GM23338 (cell line): ENCODE data around the gene KARS1. TPM values are rescaled to one million over a fixed set of nuclear protein-coding genes. Genes with fewer than 3 reads are reported as not detected.

Experiments used
- ATAC-seq: fragments of 200-7000 bp; cut with Tn5 transposase; 3 replicates; pipeline ENCODE4 v1.9.1; 2020
- DNase-seq: peaks from one replicate; pipeline ENCODE4 v3.0.0-alpha.2; 2015; ENCODE audit warnings: low spot score
- H2AFZ ChIP-seq: fragments of 200-600 bp; sonication (generic); 2 replicates; pipeline ENCODE4 v1.8.0; 2016; ENCODE audit warnings: antibody characterized with exemption, mild to moderate bottlenecking, moderate library complexity
- H3F3A ChIP-seq: fragments of 200-600 bp; sonication (generic); replicated peaks from 2 replicates; pipeline ENCODE4 v1.8.0; 2017; ENCODE audit warnings: antibody characterized with exemption, mixed run types, low read depth
- H3K27ac ChIP-seq: fragments of 200-600 bp; sonication (generic); 2 replicates; pipeline ENCODE4 v1.6.1; 2016; ENCODE audit warnings: low read depth
- H3K27me3 ChIP-seq: fragments of 200-600 bp; sonication (generic); 2 replicates; pipeline ENCODE4 v1.8.0; 2016; ENCODE audit warnings: mild to moderate bottlenecking, mixed run types, moderate library complexity; ENCODE audit not compliant: insufficient read depth
- H3K36me3 ChIP-seq: fragments of 200-600 bp; sonication (generic); 2 replicates; pipeline ENCODE4 v1.8.0; 2016; ENCODE audit warnings: mild to moderate bottlenecking; ENCODE audit not compliant: insufficient read depth
- H3K4me1 ChIP-seq: fragments of 200-600 bp; sonication (generic); 2 replicates; pipeline ENCODE4 v1.8.0; 2016; ENCODE audit warnings: mild to moderate bottlenecking, moderate library complexity; ENCODE audit not compliant: insufficient read depth
- H3K4me2 ChIP-seq: fragments of 200-600 bp; sonication (generic); 2 replicates; pipeline ENCODE4 v1.7.1; 2017; ENCODE audit warnings: mixed run types
- H3K4me3 ChIP-seq: fragments of 200-600 bp; sonication (generic); 2 replicates; pipeline ENCODE4 v1.6.1; 2016; ENCODE audit warnings: mixed run types
- H3K79me2 ChIP-seq: fragments of 200-600 bp; sonication (generic); replicated peaks from 2 replicates; pipeline ENCODE4 v1.8.0; 2017; ENCODE audit warnings: mild to moderate bottlenecking; ENCODE audit not compliant: insufficient read depth
- H3K9me2 ChIP-seq: fragments of 200-600 bp; sonication (generic); 2 replicates; pipeline ENCODE4 v1.8.0; 2017; ENCODE audit not compliant: insufficient read depth
- H4K20me1 ChIP-seq: fragments of 200-600 bp; sonication (generic); replicated peaks from 2 replicates; pipeline ENCODE4 v1.8.0; 2017; ENCODE audit warnings: mild to moderate bottlenecking; ENCODE audit not compliant: insufficient read depth
- H3K27ac Mint-ChIP-seq: 2 replicates; pipeline ENCODE4 v1.8.0; 2020; ENCODE audit warnings: inconsistent platforms, mild to moderate bottlenecking, moderate library complexity, mixed read lengths
- H3K27me3 Mint-ChIP-seq: 3 replicates; pipeline ENCODE4 v1.8.0; 2022; ENCODE audit warnings: low read depth, mild to moderate bottlenecking, moderate library complexity, mixed read lengths, inconsistent platforms; ENCODE audit not compliant: insufficient read depth, poor library complexity
- H3K36me3 Mint-ChIP-seq: 3 replicates; pipeline ENCODE4 v1.8.0; 2021; ENCODE audit warnings: low read depth, mild to moderate bottlenecking, inconsistent platforms, moderate library complexity, mixed read lengths
- H3K4me1 Mint-ChIP-seq: 3 replicates; pipeline ENCODE4 v1.8.0; 2020; ENCODE audit warnings: mild to moderate bottlenecking, inconsistent platforms, mixed read lengths
- H3K4me3 Mint-ChIP-seq: 3 replicates; pipeline ENCODE4 v1.8.0; 2021; ENCODE audit warnings: moderate library complexity, mild to moderate bottlenecking, inconsistent platforms, mixed read lengths
- H3K9me3 Mint-ChIP-seq: 3 replicates; pipeline ENCODE4 v1.8.0; 2020; ENCODE audit warnings: moderate library complexity, mild to moderate bottlenecking, inconsistent platforms, mixed read lengths
- CREB1 ChIP-seq: fragments of 250-450 bp; sonication (Bioruptor Pico); IDR thresholded peaks from 2 replicates; pipeline ENCODE4 v1.5.0; 2020; ENCODE audit warnings: low read depth, mild to moderate bottlenecking, moderate library complexity
- EZH2 ChIP-seq: fragments of 200-600 bp; sonication (generic); IDR thresholded peaks from one replicate; pipeline ENCODE4 v1.8.0; 2017; ENCODE audit warnings: antibody characterized with exemption, mild to moderate bottlenecking, low read depth; ENCODE audit not compliant: unreplicated experiment
- EZH2phosphoT487 ChIP-seq: fragments of 200-600 bp; sonication (generic); IDR thresholded peaks from one replicate; pipeline ENCODE4 v1.8.1; 2018; ENCODE audit warnings: antibody characterized with exemption; ENCODE audit not compliant: unreplicated experiment
- JUNB ChIP-seq: IDR thresholded peaks from one replicate; pipeline ENCODE4 v1.6.1; 2016; ENCODE audit warnings: antibody characterized with exemption; ENCODE audit not compliant: unreplicated experiment
- NANOG ChIP-seq: IDR thresholded peaks from 2 replicates; pipeline ENCODE4 v1.6.1; 2016; ENCODE audit warnings: antibody characterized with exemption, borderline replicate concordance
- POLR2AphosphoS5 ChIP-seq: IDR thresholded peaks from 2 replicates; pipeline ENCODE4 v1.6.1; 2016; ENCODE audit warnings: antibody characterized with exemption, low read depth
- REST ChIP-seq: IDR thresholded peaks from one replicate; pipeline ENCODE4 v1.6.1; 2018; ENCODE audit warnings: antibody characterized with exemption; ENCODE audit not compliant: unreplicated experiment
- STAT1 ChIP-seq: IDR thresholded peaks from one replicate; pipeline ENCODE4 v1.6.1; 2016; ENCODE audit warnings: antibody characterized with exemption; ENCODE audit not compliant: unreplicated experiment
- ZNF114 ChIP-seq: fragments of 250-450 bp; sonication (Bioruptor Pico); IDR thresholded peaks from 2 replicates; pipeline ENCODE4 v1.5.0; 2020; ENCODE audit warnings: mild to moderate bottlenecking, moderate library complexity
- ZNF331 ChIP-seq: fragments of 250-450 bp; sonication (Bioruptor Pico); IDR thresholded peaks from 2 replicates; pipeline ENCODE4 v1.5.0; 2020; ENCODE audit warnings: low read depth, mild to moderate bottlenecking, moderate library complexity
- ZNF462 ChIP-seq: fragments of 250-450 bp; sonication (Bioruptor Pico); IDR thresholded peaks from 2 replicates; pipeline ENCODE4 v1.5.0; 2020; ENCODE audit warnings: mild to moderate bottlenecking, moderate library complexity
- polyA plus RNA-seq: library from polyadenylated mRNA; unstranded; fragments of >200 nt; fragmentation: Nextera tagmentation; extraction: Ambion mirVana; gene quantifications from 2 replicates; pipeline ENCODE4 v1.2.1, GENCODE V29; 2016
- total RNA-seq: library from RNA; depleted of rRNA; stranded (reverse); fragments of >200 nt; shearing (Covaris generic); gene quantifications from 2 replicates; pipeline ENCODE4 v1.2.3, GENCODE V29; 2014
- TF ChIP-seq, protein P1 (sequence below), 2 experiments: fragments of 200-600 bp in 1 of 2; sonication (generic) in 1 of 2; conservative IDR thresholded peaks; 2 replicates each; pipeline versions ENCODE4 v1.5.1 to v1.6.1; 2016 to 2017; ENCODE audit warnings: antibody characterized with exemption in 2 of 2, low read depth in 2 of 2, mild to moderate bottlenecking in 2 of 2, moderate library complexity in 1 of 2
- TF ChIP-seq, protein P2 (sequence below): IDR thresholded peaks from 2 replicates; pipeline ENCODE4 v1.6.1; 2016; ENCODE audit warnings: antibody characterized with exemption

KARS1 gene
- total and polyA plus RNA-seq, 2 experiments from 2014 or later: 220 to 229 TPM

- no peaks in the 10 kb centered on the region for H3K27me3 ChIP-seq
- H3K4me1 ChIP-seq: no peaks in the 10 kb centered on the region
- Mint-ChIP-seq H3K4me3 (no peak overlapping the region), H3K4me1 (no peaks in the 10 kb centered on the region), H3K9me3 (no peaks in the 10 kb centered on the region; the same call in 2 of the 3 replicates), H3K36me3 (peaks cover 40% of the 10 kb centered on the region), H3K27me3 (no peaks in the 10 kb centered on the region), H3K27ac (no peak overlapping the region)
- DNase-seq (no peak), ATAC-seq (no peak)
- H3K4me2 ChIP-seq: no peak overlapping the region
- 0 out of 2 replicates have a peak, but pooled peaks cover 4% of the 10 kb centered on the region for H3F3A ChIP-seq
- 0 out of 2 replicates have a peak, but pooled peaks cover 7% of the 10 kb centered on the region for H4K20me1 ChIP-seq
- H3K27ac ChIP-seq: no peak overlapping the region
- no peaks in the 10 kb centered on the region for H3K9me2 ChIP-seq
- H3K4me3 ChIP-seq: no peak overlapping the region
- H2AFZ ChIP-seq: no peak overlapping the region
- H3K36me3 ChIP-seq: peaks cover 24% of the 10 kb centered on the region
- peaks cover 2% of the 10 kb centered on the region for H3K79me2 ChIP-seq
- TF ChIP-seq STAT1 (no peak), CREB1 (no peak), JUNB (no peak), REST (no peak), NANOG (no peak), EZH2 (no peak), POLR2AphosphoS5 (no peak), ZNF462 (no peak), EZH2phosphoT487 (no peak), ZNF114 (no peak), ZNF331 (CRISPR knock-in tag) (no peak)
- TF ChIP-seq, protein P1, sequence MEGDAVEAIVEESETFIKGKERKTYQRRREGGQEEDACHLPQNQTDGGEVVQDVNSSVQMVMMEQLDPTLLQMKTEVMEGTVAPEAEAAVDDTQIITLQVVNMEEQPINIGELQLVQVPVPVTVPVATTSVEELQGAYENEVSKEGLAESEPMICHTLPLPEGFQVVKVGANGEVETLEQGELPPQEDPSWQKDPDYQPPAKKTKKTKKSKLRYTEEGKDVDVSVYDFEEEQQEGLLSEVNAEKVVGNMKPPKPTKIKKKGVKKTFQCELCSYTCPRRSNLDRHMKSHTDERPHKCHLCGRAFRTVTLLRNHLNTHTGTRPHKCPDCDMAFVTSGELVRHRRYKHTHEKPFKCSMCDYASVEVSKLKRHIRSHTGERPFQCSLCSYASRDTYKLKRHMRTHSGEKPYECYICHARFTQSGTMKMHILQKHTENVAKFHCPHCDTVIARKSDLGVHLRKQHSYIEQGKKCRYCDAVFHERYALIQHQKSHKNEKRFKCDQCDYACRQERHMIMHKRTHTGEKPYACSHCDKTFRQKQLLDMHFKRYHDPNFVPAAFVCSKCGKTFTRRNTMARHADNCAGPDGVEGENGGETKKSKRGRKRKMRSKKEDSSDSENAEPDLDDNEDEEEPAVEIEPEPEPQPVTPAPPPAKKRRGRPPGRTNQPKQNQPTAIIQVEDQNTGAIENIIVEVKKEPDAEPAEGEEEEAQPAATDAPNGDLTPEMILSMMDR (conservative IDR thresholded peaks at IDR 0.05; ENCODE audit: low read depth in 2 of 2): no peak
- TF ChIP-seq, protein P2, sequence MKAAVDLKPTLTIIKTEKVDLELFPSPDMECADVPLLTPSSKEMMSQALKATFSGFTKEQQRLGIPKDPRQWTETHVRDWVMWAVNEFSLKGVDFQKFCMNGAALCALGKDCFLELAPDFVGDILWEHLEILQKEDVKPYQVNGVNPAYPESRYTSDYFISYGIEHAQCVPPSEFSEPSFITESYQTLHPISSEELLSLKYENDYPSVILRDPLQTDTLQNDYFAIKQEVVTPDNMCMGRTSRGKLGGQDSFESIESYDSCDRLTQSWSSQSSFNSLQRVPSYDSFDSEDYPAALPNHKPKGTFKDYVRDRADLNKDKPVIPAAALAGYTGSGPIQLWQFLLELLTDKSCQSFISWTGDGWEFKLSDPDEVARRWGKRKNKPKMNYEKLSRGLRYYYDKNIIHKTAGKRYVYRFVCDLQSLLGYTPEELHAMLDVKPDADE: no peak
Observed at GRCh38 chr16:75658175-75658574, 10.7 kb upstream of the KARS1 start.
